SIG-M5 treated with dmso at 0.1 percent for 504 hours (cell line): ENCODE results near the gene SMPDL3A.

Experiments
- DNase-seq: peaks from one replicate; lab custom pipeline; 2025; ENCODE audit not compliant: unreplicated experiment; lab: John Stamatoyannopoulos, UW

Gene SMPDL3A

GRCh38 chr6:122775975-122776374, 13.1 kb upstream of the SMPDL3A start:
- DNase-seq: no peak

GRCh38 chr6:122778302-122778701, 10.8 kb upstream of the SMPDL3A start:
- no peak for DNase-seq

- no peak for DNase-seq
These were observed 9.9 kb upstream of the SMPDL3A start for GRCh38 chr6:122778985-122779661.

GRCh38 chr6:122779667-122780066, 9.4 kb upstream of the SMPDL3A start, which contains the start of gene FABP7:
Gene FABP7, plus strand, starts transcription at chr6:122779716. Its CDS starts 79 bp downstream, at chr6:122779795.
- no peak for DNase-seq

GRCh38 chr6:122780114-122780513, 8.9 kb upstream of the SMPDL3A start:
- no peak for DNase-seq

- DNase-seq: no peak
These were observed 7.3 kb upstream of the SMPDL3A start for GRCh38 chr6:122781716-122782115.

GRCh38 chr6:122783401-122783800, 5.7 kb upstream of the SMPDL3A start:
- DNase-seq: no peak

- no peak for DNase-seq
These were observed 3.2 kb upstream of the SMPDL3A start for GRCh38 chr6:122785891-122786290.

- DNase-seq: no peak
These were observed 1.3 kb upstream of the SMPDL3A start for GRCh38 chr6:122787721-122788120.

- DNase-seq: no peak
These were observed 850 bp upstream of the SMPDL3A start for GRCh38 chr6:122788208-122788607.

GRCh38 chr6:122788663-122789181, 336 bp upstream of the SMPDL3A start:
- peak; percentile 35 for DNase-seq

- no peak for DNase-seq
These were observed 967 bp downstream of the SMPDL3A start for GRCh38 chr6:122790028-122790422.

GRCh38 chr6:122790423-122791309, 1.6 kb downstream of the SMPDL3A start:
- DNase-seq: peak; percentile 30

GRCh38 chr6:122791310-122791679, 2.2 kb downstream of the SMPDL3A start:
- no peak for DNase-seq

- DNase-seq: no peak
These were observed 3.7 kb downstream of the SMPDL3A start for GRCh38 chr6:122792766-122793165.

- DNase-seq: no peak
These were observed 8.5 kb downstream of the SMPDL3A start for GRCh38 chr6:122797537-122797936.

- no peak for DNase-seq
These were observed 9.1 kb downstream of the SMPDL3A start for GRCh38 chr6:122798099-122798641.

- no peak for DNase-seq
These were observed 10.2 kb downstream of the SMPDL3A start for GRCh38 chr6:122799140-122799745.

- DNase-seq: no peak
These were observed 11.0 kb downstream of the SMPDL3A start for GRCh38 chr6:122799916-122800686.

GRCh38 chr6:122800906-122801305, 11.8 kb downstream of the SMPDL3A start:
- DNase-seq: no peak

GRCh38 chr6:122801397-122801796, 12.3 kb downstream of the SMPDL3A start:
- DNase-seq: no peak
